Mesenchymal stem cell (in vitro differentiated cells and primary cell): Measurements from ENCODE around the gene MRPS27.

Source experiments
- DNase-seq: peaks from one replicate; pipeline ENCODE4 v3.0.0-alpha.2; 2013
- H2AFZ ChIP-seq: one replicate; pipeline ENCODE4 v1.6.1; 2013; ENCODE audit warnings: low read depth, mild to moderate bottlenecking, control low read depth, inconsistent platforms, low read length, moderate library complexity
- H2AK5ac ChIP-seq: 2 replicates; pipeline ENCODE4 v1.6.1; 2013; ENCODE audit warnings: low read length, moderate library complexity, mild to moderate bottlenecking, inconsistent platforms; ENCODE audit not compliant: severe bottlenecking
- H2BK120ac ChIP-seq: one replicate; pipeline ENCODE4 v1.6.1; 2013; ENCODE audit warnings: low read depth, mild to moderate bottlenecking, inconsistent platforms, low read length, moderate library complexity
- H2BK12ac ChIP-seq, 2 experiments: one replicate each; pipeline ENCODE4 v1.6.1; 2013; ENCODE audit warnings: inconsistent platforms in 2 of 2, low read length in 2 of 2, mild to moderate bottlenecking in 2 of 2, moderate library complexity in 2 of 2, control low read depth in 1 of 2
- H2BK15ac ChIP-seq: one replicate; pipeline ENCODE4 v1.6.1; 2013; ENCODE audit warnings: mild to moderate bottlenecking, low read depth, inconsistent platforms; ENCODE audit not compliant: poor library complexity, severe bottlenecking
- H2BK5ac ChIP-seq: 2 replicates; pipeline ENCODE4 v1.6.1; 2013; ENCODE audit warnings: low read depth, mild to moderate bottlenecking, low read length, control low read depth, inconsistent platforms; ENCODE audit not compliant: poor library complexity, severe bottlenecking
- H3K14ac ChIP-seq, 2 experiments: one replicate each; pipeline ENCODE4 v1.6.1; 2013; ENCODE audit warnings: inconsistent platforms in 2 of 2, low read length in 2 of 2, control low read depth in 1 of 2, mild to moderate bottlenecking in 1 of 2, moderate library complexity in 1 of 2
- H3K18ac ChIP-seq, 2 experiments: one replicate each; pipeline ENCODE4 v1.6.1; 2013; ENCODE audit warnings: inconsistent platforms in 2 of 2, low read length in 2 of 2, control low read depth in 1 of 2, low read depth in 1 of 2, mild to moderate bottlenecking in 1 of 2
- H3K23ac ChIP-seq, 2 experiments: one replicate each; pipeline ENCODE4 v1.6.1; 2013; ENCODE audit warnings: inconsistent platforms in 2 of 2, low read length in 2 of 2, mild to moderate bottlenecking in 2 of 2, moderate library complexity in 2 of 2, control low read depth in 1 of 2
- H3K27ac ChIP-seq: 2 replicates; pipeline ENCODE4 v1.5.1; 2013; ENCODE audit warnings: mild to moderate bottlenecking, moderate library complexity, low read length, control low read depth, inconsistent platforms; ENCODE audit not compliant: poor library complexity, severe bottlenecking
- H3K27me3 ChIP-seq, 2 experiments: 2 replicates each; pipeline versions ENCODE4 v1.6.1 to v1.7.0; 2013; ENCODE audit warnings: low read length in 2 of 2, mild to moderate bottlenecking in 2 of 2, moderate library complexity in 2 of 2, control low read depth in 1 of 2, inconsistent platforms in 1 of 2; ENCODE audit not compliant: control insufficient read depth in 1 of 2, insufficient read depth in 1 of 2
- H3K36me3 ChIP-seq, 2 experiments: 2 replicates each; pipeline versions ENCODE4 v1.6.1 to v1.7.0; 2013; ENCODE audit warnings: low read length in 2 of 2, control low read depth in 1 of 2, inconsistent platforms in 1 of 2, low read depth in 1 of 2, mild to moderate bottlenecking in 1 of 2; ENCODE audit not compliant: insufficient read depth in 2 of 2, control insufficient read depth in 1 of 2
- H3K4ac ChIP-seq, 2 experiments: one replicate each; pipeline ENCODE4 v1.6.1; 2013; ENCODE audit warnings: inconsistent platforms in 2 of 2, low read length in 2 of 2, mild to moderate bottlenecking in 2 of 2, moderate library complexity in 2 of 2, control low read depth in 1 of 2, low read depth in 1 of 2
- H3K4me1 ChIP-seq: 2 replicates; pipeline ENCODE4 v1.6.1; 2013; ENCODE audit warnings: low read depth, low read length, control low read depth; ENCODE audit not compliant: control insufficient read depth, insufficient read depth
- H3K4me2 ChIP-seq: 2 replicates; pipeline ENCODE4 v1.6.1; 2013; ENCODE audit warnings: low read length, mild to moderate bottlenecking, inconsistent platforms; ENCODE audit not compliant: poor library complexity, severe bottlenecking
- H3K4me3 ChIP-seq, 2 experiments: 2 replicates each; pipeline versions ENCODE4 v1.5.1 to v1.7.0; 2013; ENCODE audit warnings: low read length in 2 of 2, mild to moderate bottlenecking in 2 of 2, control low read depth in 1 of 2, low read depth in 1 of 2; ENCODE audit not compliant: insufficient read depth in 1 of 2
- H3K79me1 ChIP-seq: replicated peaks from 2 replicates; pipeline ENCODE4 v1.6.1; 2013; ENCODE audit warnings: mild to moderate bottlenecking, control low read depth, low read length, inconsistent platforms; ENCODE audit not compliant: poor library complexity, severe bottlenecking
- H3K9ac ChIP-seq: 2 replicates; pipeline ENCODE4 v1.7.0; 2013; ENCODE audit warnings: mild to moderate bottlenecking, low read length, moderate library complexity
- H3K9me3 ChIP-seq: 2 replicates; pipeline ENCODE4 v1.7.0; 2013; ENCODE audit warnings: mild to moderate bottlenecking, low read length; ENCODE audit not compliant: control insufficient read depth
- H4K8ac ChIP-seq: one replicate; pipeline ENCODE4 v1.6.1; 2013; ENCODE audit warnings: inconsistent platforms, mild to moderate bottlenecking, low read length, moderate library complexity
- H4K91ac ChIP-seq: one replicate; pipeline ENCODE4 v1.6.1; 2013; ENCODE audit warnings: mild to moderate bottlenecking, low read length, inconsistent platforms
- WGBS: methylation state at CpG from one replicate; pipeline ENCODE4 v1.1.7; 2013; ENCODE audit warnings: mixed read lengths; 5-methylcytosine and 5-hydroxymethylcytosine counted together

The MRPS27 gene

GRCh38 chr5:72199681-72200080 lies 120.4 kb downstream of the MRPS27 start:
- H4K91ac ChIP-seq: no peak overlapping the region
- H3K4ac ChIP-seq: no peak overlapping the region
- no peak overlapping the region for H2BK120ac ChIP-seq
- 98% methylated on average over 15 of the region's 15 CpGs for WGBS
- no peak overlapping the region for H2BK12ac ChIP-seq
- H3K23ac ChIP-seq: no peak overlapping the region
- no peak overlapping the region for H3K14ac ChIP-seq
- no peak for DNase-seq
- peaks cover 57 to 99% of the 10 kb centered on the region in 2 experiments for H3K36me3 ChIP-seq
- H3K4me1 ChIP-seq: no peaks in the 10 kb centered on the region
- H2BK15ac ChIP-seq: no peak overlapping the region
- no peaks in the 10 kb centered on the region for H3K27me3 ChIP-seq
- H3K79me1 ChIP-seq: peaks cover 48% of the 10 kb centered on the region
- H4K8ac ChIP-seq: no peak overlapping the region
- no peak overlapping the region for H2AK5ac ChIP-seq
- H2AFZ ChIP-seq: no peak overlapping the region
- H2BK5ac ChIP-seq: no peak overlapping the region
- no peak overlapping the region for H3K27ac ChIP-seq
- no peaks in the 10 kb centered on the region for H3K9me3 ChIP-seq
- H3K18ac ChIP-seq: no peak overlapping the region
- no peak overlapping the region for H3K9ac ChIP-seq
- H3K4me3 ChIP-seq: no peak overlapping the region
- no peak overlapping the region for H3K4me2 ChIP-seq

- H3K23ac ChIP-seq: no peak overlapping the region
- DNase-seq: no peak
- no peak overlapping the region for H3K18ac ChIP-seq
- H3K79me1 ChIP-seq: peaks cover 58% of the 10 kb centered on the region
- WGBS: 98% methylated on average over 5 of the region's 5 CpGs
- H3K9ac ChIP-seq: no peak overlapping the region
- no peak overlapping the region for H3K27ac ChIP-seq
- no peaks in the 10 kb centered on the region for H3K9me3 ChIP-seq
- H3K4me3 ChIP-seq: no peak overlapping the region
- peaks cover 61 to 99% of the 10 kb centered on the region in 2 experiments for H3K36me3 ChIP-seq
- no peak overlapping the region for H2AFZ ChIP-seq
- H3K14ac ChIP-seq: no peak overlapping the region
- H2BK12ac ChIP-seq: no peak overlapping the region
- no peak overlapping the region for H2BK5ac ChIP-seq
- no peak overlapping the region for H2BK15ac ChIP-seq
- H2AK5ac ChIP-seq: no peak overlapping the region
- H4K8ac ChIP-seq: no peak overlapping the region
- H3K4me1 ChIP-seq: no peaks in the 10 kb centered on the region
- H3K4me2 ChIP-seq: no peak overlapping the region
- H2BK120ac ChIP-seq: no peak overlapping the region
- no peaks in the 10 kb centered on the region for H3K27me3 ChIP-seq
- no peak overlapping the region for H4K91ac ChIP-seq
- H3K4ac ChIP-seq: no peak overlapping the region
These were observed 122.6 kb downstream of the MRPS27 start for GRCh38 chr5:72197393-72197792.

- Histone ChIP-seq H3K4ac (no peak overlapping the region), H3K4me2 (no peak overlapping the region), H2BK120ac (no peak overlapping the region), H3K27ac (no peak overlapping the region), H3K18ac (no peak overlapping the region), H3K9ac (no peak overlapping the region), H3K9me3 (no peaks in the 10 kb centered on the region), H3K36me3 (peaks cover 58 to 98% of the 10 kb centered on the region in 2 experiments), H3K4me1 (no peaks in the 10 kb centered on the region), H3K79me1 (peaks cover 61% of the 10 kb centered on the region), H4K8ac (no peak overlapping the region), H3K14ac (no peak overlapping the region), H2AFZ (no peak overlapping the region), H3K4me3 (no peak overlapping the region), H3K23ac (no peak overlapping the region), H2AK5ac (no peak overlapping the region), H2BK5ac (no peak overlapping the region), H2BK12ac (no peak overlapping the region), H3K27me3 (no peaks in the 10 kb centered on the region), H4K91ac (no peak overlapping the region), H2BK15ac (no peak overlapping the region)
- WGBS: 98% methylated on average over 10 of the region's 10 CpGs
- DNase-seq: no peak
These were observed 124.5 kb downstream of the MRPS27 start for GRCh38 chr5:72195581-72195980.

- Histone ChIP-seq H2BK12ac (no peak overlapping the region), H3K9me3 (no peaks in the 10 kb centered on the region), H4K91ac (no peak overlapping the region), H2AK5ac (no peak overlapping the region), H3K23ac (no peak overlapping the region), H4K8ac (no peak overlapping the region), H3K14ac (no peak overlapping the region), H3K36me3 (peaks cover 51 to 98% of the 10 kb centered on the region in 2 experiments), H2BK15ac (no peak overlapping the region), H2BK120ac (no peak overlapping the region), H3K9ac (no peak overlapping the region), H3K4me3 (no peak overlapping the region), H3K4me2 (no peak overlapping the region), H2BK5ac (no peak overlapping the region), H3K27ac (no peak overlapping the region), H3K79me1 (peaks cover 56% of the 10 kb centered on the region), H3K27me3 (no peaks in the 10 kb centered on the region), H3K4me1 (no peaks in the 10 kb centered on the region), H3K18ac (no peak overlapping the region), H2AFZ (no peak overlapping the region), H3K4ac (no peak overlapping the region)
- no peak for DNase-seq
- 97% methylated on average over 6 of the region's 6 CpGs for WGBS
These were observed 125.2 kb downstream of the MRPS27 start for GRCh38 chr5:72194846-72195245.
